T-cell (primary cell): Measurements from ENCODE around the gene MORN2. TPM values are rescaled to one million over a fixed set of nuclear protein-coding genes. Genes with fewer than 3 reads are reported as not detected.

Experiments used
- total RNA-seq, 35 experiments: library from RNA in 6 of 35; stranded (reverse) in 6 of 35; fragments of 120-200 nt in 1 of 35; gene quantifications; one replicate each; pipeline versions ENCODE4 v1.2.1 to v1.2.4 and lab custom pipeline; 2013 to 2026

The MORN2 gene
- total RNA-seq, 5 donors from 2014 or later (not counting 1 experiment from before 2014, with no cell fraction given), result 1.1 to 2.1 (median 1.5) TPM

Other genes with a start within 250 kb of the MORN2 start
- 10 to 100 TPM; 14.3 to 29.4 (median 17.3) TPM for gene GALM, start 209.9 kb upstream of the MORN2 start, total RNA-seq
- gene SRSF7, start 124.6 kb upstream of the MORN2 start, total RNA-seq, result 100 to 1,000 TPM; 252 to 649 (median 265) TPM
- gene GEMIN6, start 97.8 kb upstream of the MORN2 start, total RNA-seq, result 10 to 100 TPM in 3 of 5 donors, 1 to 10 TPM in 2; 4.2 to 16.3 (median 11.8) TPM
- 10 to 100 TPM; 14.2 to 20.5 (median 16.0) TPM for gene DHX57, start within 50 bp of the MORN2 start, total RNA-seq
- under 1 TPM in 3 of 5 donors, not detected in 2; 0.15 to 0.26 (median 0.16) TPM for gene ARHGEF33, start 13.9 kb downstream of the MORN2 start, total RNA-seq
- gene SOS1, start 245.1 kb downstream of the MORN2 start, total RNA-seq, result 100 to 1,000 TPM in 2 of 5 donors, 10 to 100 TPM in 3; 44.3 to 138 (median 82.9) TPM